K562 (cell line): ENCODE data around the gene MAP3K19. TPM values are rescaled to one million over a fixed set of nuclear protein-coding genes. Genes with fewer than 3 reads are reported as not detected.
A peak's percentile ranks its signal among the peaks of the same experiment; 100 is the strongest.

ENCODE experiments used
- ATAC-seq: fragments of 200-7000 bp; cut with Tn5 transposase; 3 replicates; pipeline ENCODE4 v1.9.1; 2020; ENCODE audit warnings: moderate library complexity
- BruUV-seq: library from RNA; stranded (reverse); fragments of 400-500 nt; replicated peaks from 2 replicates; lab custom pipeline; 2021; lab: Mats Ljungman, UMichigan
- CTCF ChIA-PET: fragments of 300-600 bp; formaldehyde crosslinking; extraction: SDS; loops from one replicate; lab custom pipeline; 2021; ENCODE audit warnings: low intra/inter-chr PET ratio; lab: Yijun Ruan, JAX
- POLR2A ChIA-PET: fragments of 300-600, 350-650 bp; sonication (Branson Sonifier 250); formaldehyde crosslinking; extraction: SDS; loops from one replicate; lab custom pipeline; 2021; ENCODE audit warnings: antibody characterized with exemption, inconsistent platforms; lab: Yijun Ruan, JAX
- DNase-seq, 4 experiments: peaks; one replicate each; pipeline versions ENCODE4 v3.0.0 to v3.0.0-alpha.2; 2011 to 2018; ENCODE audit warnings: low spot score in 3 of 4, mixed read lengths in 3 of 4; ENCODE audit errors: extremely low read depth in 1 of 4
- FAIRE-seq: peaks from 2 replicates; lab custom pipeline; 2011; peaks lifted over from hg19 to GRCh38; lab: Jason Lieb, UNC
- H2AFZ ChIP-seq: 2 replicates; pipeline ENCODE4 v1.6.0; 2011; ENCODE audit warnings: low read depth, low read length, control low read depth, inconsistent platforms
- H3K27ac ChIP-seq: fragments of 200-600 bp; 3 replicates; pipeline ENCODE4 v1.8.0; 2011; ENCODE audit warnings: low read depth, mild to moderate bottlenecking, control low read depth, inconsistent platforms, low read length, moderate library complexity, mixed read lengths; ENCODE audit errors: extremely low read depth
- H3K27me3 ChIP-seq, 2 experiments: fragments of 300-600 bp in 1 of 2; 2 replicates in 1 of 2; 3 replicates in 1 of 2; pipeline versions ENCODE4 v1.6.0 to v1.8.0; 2011; ENCODE audit warnings: inconsistent platforms in 2 of 2, low read length in 2 of 2, mild to moderate bottlenecking in 1 of 2, mixed read lengths in 1 of 2, moderate library complexity in 1 of 2; ENCODE audit not compliant: control insufficient read depth in 2 of 2, insufficient read depth in 2 of 2
- H3K36me3 ChIP-seq: fragments of 300-600 bp; 3 replicates; pipeline ENCODE4 v1.8.0; 2011; ENCODE audit warnings: mild to moderate bottlenecking, low read length, inconsistent platforms; ENCODE audit not compliant: control insufficient read depth, insufficient read depth
- H3K4me1 ChIP-seq, 2 experiments: fragments of 200-600 bp in 1 of 2; replicated peaks in 1 of 2; 2 replicates in 1 of 2; 3 replicates in 1 of 2; pipeline versions ENCODE4 v1.5.1 to v1.8.0; 2011; ENCODE audit warnings: inconsistent platforms in 2 of 2, low read length in 2 of 2, mild to moderate bottlenecking in 1 of 2, mixed read lengths in 1 of 2, moderate library complexity in 1 of 2; ENCODE audit not compliant: control insufficient read depth in 2 of 2, insufficient read depth in 2 of 2
- H3K4me2 ChIP-seq: 2 replicates; pipeline ENCODE4 v1.6.1; 2011; ENCODE audit warnings: low read length, control low read depth, inconsistent platforms, mixed read lengths; ENCODE audit not compliant: insufficient read depth
- H3K4me3 ChIP-seq: fragments of 200-600 bp; sonication (generic), shearing (Covaris generic); 2 replicates; pipeline ENCODE4 v1.5.1; 2016; ENCODE audit warnings: control low read depth, inconsistent platforms
- H3K79me2 ChIP-seq: fragments of 200-600 bp; 3 replicates; pipeline ENCODE4 v1.8.0; 2011; ENCODE audit warnings: low read length, inconsistent platforms; ENCODE audit not compliant: control insufficient read depth, insufficient read depth
- H3K9ac ChIP-seq, 2 experiments: 2 replicates each; pipeline versions ENCODE4 v1.6.0 to v1.6.1; 2011; ENCODE audit warnings: low read depth in 2 of 2, low read length in 2 of 2, control low read depth in 1 of 2, inconsistent platforms in 1 of 2, mild to moderate bottlenecking in 1 of 2, mixed read lengths in 1 of 2; ENCODE audit not compliant: insufficient read depth in 1 of 2
- H3K9me1 ChIP-seq: one replicate; pipeline ENCODE4 v1.6.0; 2011; ENCODE audit warnings: inconsistent platforms, mild to moderate bottlenecking, low read length, moderate library complexity; ENCODE audit not compliant: control insufficient read depth, insufficient read depth
- H3K9me3 ChIP-seq: replicated peaks from 2 replicates; pipeline ENCODE4 v1.5.1; 2011; ENCODE audit warnings: low read depth, low read length, inconsistent platforms; ENCODE audit not compliant: control insufficient read depth, insufficient read depth
- H4K20me1 ChIP-seq: replicated peaks from 2 replicates; pipeline ENCODE4 v1.6.1; 2011; ENCODE audit warnings: low read length, inconsistent platforms, mixed read lengths; ENCODE audit not compliant: control insufficient read depth, insufficient read depth
- CCNT2 ChIP-seq: IDR thresholded peaks from 2 replicates; pipeline ENCODE4 v1.6.1; 2011; ENCODE audit warnings: borderline replicate concordance, low read depth, mild to moderate bottlenecking, moderate library complexity, mixed read lengths, low read length; ENCODE audit not compliant: insufficient read length; ENCODE audit errors: extremely low read depth
- CEBPB ChIP-seq: fragments of 450-650 bp; IDR thresholded peaks from 2 replicates; pipeline ENCODE4 v1.6.1; 2016; ENCODE audit warnings: missing genetic modification characterization, missing compliant biosample characterization
- CEBPG ChIP-seq, 3 experiments: fragments of 200-800 bp in 1 of 3; sonication (Bioruptor generic) in 1 of 3; sonication (generic) in 1 of 3; formaldehyde crosslinking in 1 of 3; IDR thresholded peaks in 2 of 3; conservative IDR thresholded peaks in 1 of 3; 2 replicates each; pipeline versions ENCODE4 v1.6.1 to v1.8.0; 2016 to 2022; ENCODE audit warnings: missing compliant biosample characterization in 2 of 3, missing genetic modification characterization in 2 of 3, mild to moderate bottlenecking in 1 of 3, missing genetic modification reagents in 1 of 3
- GATAD2A ChIP-seq: fragments of 450-650 bp; IDR thresholded peaks from 2 replicates; pipeline ENCODE4 v1.6.1; 2017
- WGBS: fragments of 100-300 bp; shearing (Covaris generic); methylation state at CpG from one replicate; pipeline ENCODE4 v1.1.6; 2016; ENCODE audit warnings: low coverage, mixed read lengths; ENCODE audit not compliant: insufficient coverage; ENCODE audit errors: missing lambda C conversion rate; 5-methylcytosine and 5-hydroxymethylcytosine counted together
- in situ Hi-C: fragments of 300-500 bp; cut with MboI; formaldehyde crosslinking; loops from 4 replicates; pipeline ENCODE4 v1.15.0; 2018; ENCODE audit warnings: inconsistent platforms, mixed read lengths
- intact Hi-C: fragments of 100-400 bp; cut with micrococcal nuclease; formaldehyde crosslinking; loops from 2 replicates; pipeline ENCODE4 v1.14.2; 2022
- polyA plus RNA-seq, 8 experiments: library from polyadenylated mRNA; depleted of rRNA in 4 of 8; stranded (reverse) in 5 of 8; unstranded in 3 of 8; fragments of >200 nt; fragmentation: Nextera tagmentation in 2 of 8; fragmentation: Illumina TruSeq in 1 of 8; extraction: Ambion mirVana in 2 of 8; extraction: Trizol in 1 of 8; gene quantifications; 2 replicates each; pipeline versions ENCODE4 v1.2.1 to v1.2.3, GENCODE V29; 2011 to 2014; ENCODE audit warnings: inconsistent platforms in 1 of 8, missing spikeins in 1 of 8
- total RNA-seq, 7 experiments: library from RNA; depleted of rRNA in 6 of 7; stranded (reverse); fragments of >200 nt in 6 of 7; fragmentation: Illumina TruSeq in 2 of 7; extraction: Trizol in 2 of 7; gene quantifications; 2 replicates each; pipeline versions ENCODE4 v1.2.1 to v1.2.3, GENCODE V29; 2011 to 2021; ENCODE audit warnings: low replicate concordance in 1 of 7
- TF ChIP-seq, protein P1 (sequence below): fragments of 450-650 bp; IDR thresholded peaks from 2 replicates; pipeline ENCODE4 v1.6.1; 2016; ENCODE audit warnings: missing biosample characterization, missing genetic modification characterization

MAP3K19 gene
- total and polyA plus RNA-seq, 9 of the 15 experiments (the other 6 are each of a cell fraction or from before 2014, with no cell fraction given), result 0.29 TPM; not detected in 8

DNA sequence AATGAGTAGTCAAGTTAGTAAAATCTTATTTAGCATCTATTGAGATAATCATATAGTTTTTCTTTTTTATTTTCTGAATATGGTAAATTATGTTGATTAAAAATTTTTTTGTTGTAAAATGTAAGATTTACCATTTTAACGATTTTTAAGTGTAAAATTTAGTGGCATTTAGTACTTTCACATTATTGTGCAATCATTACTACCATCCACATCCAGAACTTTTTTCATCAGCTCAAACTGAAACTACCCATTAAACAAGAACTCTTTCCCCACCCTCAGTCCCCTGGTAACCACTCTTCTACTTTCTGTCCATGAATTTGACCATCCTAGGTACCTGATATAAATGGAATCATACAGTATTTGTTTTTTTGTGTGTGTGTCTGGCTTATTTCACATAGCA, 16.0 kb upstream of the MAP3K19 start:
- no peak for ATAC-seq
- no peaks in the 10 kb centered on the region for H4K20me1 ChIP-seq
- CTCF ChIA-PET, result no interaction called here
- BruUV-seq, result no TSS peak
- in situ Hi-C loops, result no loop called here
- peaks cover 72% of the 10 kb centered on the region for H3K79me2 ChIP-seq
- no peaks in the 10 kb centered on the region for H3K9me1 ChIP-seq
- POLR2A ChIA-PET, result interaction anchor here (1.7 kb wide), 1 partner anchor 8 kb away, joined by 5 read pairs; no protein-coding TSS in a partner anchor
- no peak overlapping the region for H3K4me3 ChIP-seq
- H3K9me3 ChIP-seq, result no peaks in the 10 kb centered on the region
- no peak for TF ChIP-seq CEBPG (CRISPR knock-in tag; IDR thresholded peaks at IDR 0.05)
- peak; percentile 62 to 94; a peak in 3 of 4 replicates for TF ChIP-seq CEBPG (tag; conservative IDR thresholded peaks at IDR 0.05 in 1 of 2, IDR thresholded peaks at IDR 0.05 in 1 of 2)
- TF ChIP-seq CCNT2, result no peak
- TF ChIP-seq GATAD2A, result no peak
- TF ChIP-seq CEBPB, result peak; percentile 90
- TF ChIP-seq, protein P1, sequence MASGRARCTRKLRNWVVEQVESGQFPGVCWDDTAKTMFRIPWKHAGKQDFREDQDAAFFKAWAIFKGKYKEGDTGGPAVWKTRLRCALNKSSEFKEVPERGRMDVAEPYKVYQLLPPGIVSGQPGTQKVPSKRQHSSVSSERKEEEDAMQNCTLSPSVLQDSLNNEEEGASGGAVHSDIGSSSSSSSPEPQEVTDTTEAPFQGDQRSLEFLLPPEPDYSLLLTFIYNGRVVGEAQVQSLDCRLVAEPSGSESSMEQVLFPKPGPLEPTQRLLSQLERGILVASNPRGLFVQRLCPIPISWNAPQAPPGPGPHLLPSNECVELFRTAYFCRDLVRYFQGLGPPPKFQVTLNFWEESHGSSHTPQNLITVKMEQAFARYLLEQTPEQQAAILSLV (tag), result peak; percentile 37; the same call in 1 of the 2 replicates
- no peak overlapping the region for H3K9ac ChIP-seq
- no peak overlapping the region for H3K4me2 ChIP-seq
- 77% methylated on average over 1 of the region's 1 CpG for WGBS
- no peaks in the 10 kb centered on the region for H3K4me1 ChIP-seq
- no peak overlapping the region for H3K27ac ChIP-seq
- H3K36me3 ChIP-seq, result peaks cover 40% of the 10 kb centered on the region
- H2AFZ ChIP-seq, result no peak overlapping the region
- DNase-seq, result no peak
- H3K27me3 ChIP-seq, result no peaks in the 10 kb centered on the region
- intact Hi-C loops, result no loop called here
- FAIRE-seq, result no peak
